Smooth muscle cell (in vitro differentiated cells): ENCODE measurements around the gene TEKT3. TPM values are rescaled to one million over a fixed set of nuclear protein-coding genes. Genes with fewer than 3 reads are reported as not detected.

Experiments used
- DNase-seq: peaks from one replicate; lab custom pipeline; 2025; ENCODE audit not compliant: unreplicated experiment; lab: John Stamatoyannopoulos, UW
- H2AFZ ChIP-seq: fragments of 200-600 bp; sonication (generic); 2 replicates; pipeline ENCODE4 v1.6.0; 2016; ENCODE audit warnings: antibody characterized with exemption, low read depth, mild to moderate bottlenecking
- H3F3A ChIP-seq: fragments of 200-600 bp; sonication (generic); 2 replicates; pipeline ENCODE4 v1.6.0; 2017; ENCODE audit warnings: antibody characterized with exemption, low read depth
- H3K27ac ChIP-seq: fragments of 200-600 bp; sonication (generic); 2 replicates; pipeline ENCODE4 v1.5.1; 2016; ENCODE audit warnings: low read depth, mild to moderate bottlenecking
- H3K27me3 ChIP-seq: fragments of 200-600 bp; sonication (generic); 2 replicates; pipeline ENCODE4 v1.6.1; 2016; ENCODE audit warnings: low read depth, mild to moderate bottlenecking
- H3K36me3 ChIP-seq: fragments of 200-600 bp; sonication (generic); 2 replicates; pipeline ENCODE4 v1.5.1; 2016; ENCODE audit warnings: low read depth
- H3K4me1 ChIP-seq: fragments of 200-600 bp; sonication (generic); 2 replicates; pipeline ENCODE4 v1.5.1; 2016; ENCODE audit warnings: low read depth
- H3K4me2 ChIP-seq: fragments of 200-600 bp; sonication (generic); 2 replicates; pipeline ENCODE4 v1.6.0; 2016; ENCODE audit warnings: mild to moderate bottlenecking
- H3K4me3 ChIP-seq: fragments of 200-600 bp; sonication (generic); 2 replicates; pipeline ENCODE4 v1.5.1; 2016; ENCODE audit warnings: mild to moderate bottlenecking
- H3K79me2 ChIP-seq: fragments of 200-600 bp; sonication (generic); 2 replicates; pipeline ENCODE4 v1.6.0; 2016; ENCODE audit warnings: low read depth, mild to moderate bottlenecking
- H3K9ac ChIP-seq: fragments of 200-600 bp; sonication (generic); 2 replicates; pipeline ENCODE4 v1.6.0; 2016; ENCODE audit warnings: low read depth
- H3K9me3 ChIP-seq: fragments of 200-600 bp; sonication (generic); replicated peaks from 2 replicates; pipeline ENCODE4 v1.5.1; 2016; ENCODE audit warnings: low read depth
- H4K20me1 ChIP-seq: fragments of 200-600 bp; sonication (generic); 2 replicates; pipeline ENCODE4 v1.6.0; 2016; ENCODE audit warnings: low read depth
- WGBS: methylation state at CpG from one replicate; pipeline ENCODE4 v1.1.7; 2016; ENCODE audit warnings: low lambda C conversion rate; 5-methylcytosine and 5-hydroxymethylcytosine counted together
- polyA plus RNA-seq: library from polyadenylated mRNA; unstranded; fragments of >200 nt; fragmentation: Nextera tagmentation; extraction: Ambion mirVana; gene quantifications from 2 replicates; pipeline ENCODE4 v1.2.1, GENCODE V29; 2016
- total RNA-seq: library from RNA; depleted of rRNA; stranded (reverse); fragments of >200 nt; gene quantifications from 2 replicates; pipeline ENCODE4 v1.2.3, GENCODE V29; 2014
- TF ChIP-seq, protein P1 (sequence below): fragments of 200-600 bp; sonication (generic); IDR thresholded peaks from 2 replicates; pipeline ENCODE4 v1.5.1; 2017; ENCODE audit warnings: borderline replicate concordance, mild to moderate bottlenecking, antibody characterized with exemption; ENCODE audit not compliant: insufficient read depth, poor library complexity, severe bottlenecking

TEKT3 gene
- total and polyA plus RNA-seq, 2 experiments from 2014 or later: 0.09 to 1.00 TPM

DNA sequence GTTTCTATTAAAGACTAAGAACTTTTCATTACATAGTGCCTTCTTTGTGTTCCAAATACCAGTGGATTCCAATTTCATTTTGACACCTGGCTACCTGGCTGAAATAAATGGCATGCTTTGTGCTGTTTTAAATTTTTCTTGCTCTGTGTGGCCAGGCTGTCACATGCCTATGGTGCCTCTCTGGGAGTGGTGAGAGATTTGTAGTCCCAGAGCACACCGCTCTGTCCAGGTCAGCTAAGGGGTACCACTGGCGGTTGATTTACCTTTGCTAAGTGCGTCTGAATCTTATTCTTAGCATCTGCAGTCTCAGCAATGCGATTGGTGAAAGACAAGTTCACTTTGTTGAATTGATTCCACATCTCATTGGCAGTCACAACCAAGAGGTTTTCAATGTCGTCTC lies 29.4 kb downstream of the TEKT3 start:
- H3K36me3 ChIP-seq: no peaks in the 10 kb centered on the region
- TF ChIP-seq, protein P1, sequence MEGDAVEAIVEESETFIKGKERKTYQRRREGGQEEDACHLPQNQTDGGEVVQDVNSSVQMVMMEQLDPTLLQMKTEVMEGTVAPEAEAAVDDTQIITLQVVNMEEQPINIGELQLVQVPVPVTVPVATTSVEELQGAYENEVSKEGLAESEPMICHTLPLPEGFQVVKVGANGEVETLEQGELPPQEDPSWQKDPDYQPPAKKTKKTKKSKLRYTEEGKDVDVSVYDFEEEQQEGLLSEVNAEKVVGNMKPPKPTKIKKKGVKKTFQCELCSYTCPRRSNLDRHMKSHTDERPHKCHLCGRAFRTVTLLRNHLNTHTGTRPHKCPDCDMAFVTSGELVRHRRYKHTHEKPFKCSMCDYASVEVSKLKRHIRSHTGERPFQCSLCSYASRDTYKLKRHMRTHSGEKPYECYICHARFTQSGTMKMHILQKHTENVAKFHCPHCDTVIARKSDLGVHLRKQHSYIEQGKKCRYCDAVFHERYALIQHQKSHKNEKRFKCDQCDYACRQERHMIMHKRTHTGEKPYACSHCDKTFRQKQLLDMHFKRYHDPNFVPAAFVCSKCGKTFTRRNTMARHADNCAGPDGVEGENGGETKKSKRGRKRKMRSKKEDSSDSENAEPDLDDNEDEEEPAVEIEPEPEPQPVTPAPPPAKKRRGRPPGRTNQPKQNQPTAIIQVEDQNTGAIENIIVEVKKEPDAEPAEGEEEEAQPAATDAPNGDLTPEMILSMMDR: no peak
- no peaks in the 10 kb centered on the region for H3K79me2 ChIP-seq
- H3K27me3 ChIP-seq: no peaks in the 10 kb centered on the region
- no peaks in the 10 kb centered on the region for H3F3A ChIP-seq
- no peak for DNase-seq
- no peak overlapping the region for H2AFZ ChIP-seq
- WGBS: 98% methylated on average over 5 of the region's 5 CpGs
- H3K9ac ChIP-seq: no peak overlapping the region
- H3K27ac ChIP-seq: no peak overlapping the region
- no peak overlapping the region for H3K4me3 ChIP-seq
- no peaks in the 10 kb centered on the region for H3K4me1 ChIP-seq
- no peaks in the 10 kb centered on the region for H3K9me3 ChIP-seq
- no peak overlapping the region for H3K4me2 ChIP-seq
- no peaks in the 10 kb centered on the region for H4K20me1 ChIP-seq

- H4K20me1 ChIP-seq: no peaks in the 10 kb centered on the region
- no peaks in the 10 kb centered on the region for H3K9me3 ChIP-seq
- no peaks in the 10 kb centered on the region for H3K36me3 ChIP-seq
- H3K4me1 ChIP-seq: no peaks in the 10 kb centered on the region
- no peak for DNase-seq
- no peaks in the 10 kb centered on the region for H3K79me2 ChIP-seq
- no peak overlapping the region for H3K27ac ChIP-seq
- TF ChIP-seq, protein P1: no peak
- no peak overlapping the region for H3K4me3 ChIP-seq
- H3F3A ChIP-seq: no peaks in the 10 kb centered on the region
- H2AFZ ChIP-seq: no peak overlapping the region
- H3K9ac ChIP-seq: no peak overlapping the region
- H3K4me2 ChIP-seq: no peak overlapping the region
- WGBS: 90% methylated on average over 3 of the region's 3 CpGs
- no peaks in the 10 kb centered on the region for H3K27me3 ChIP-seq
Measured at GRCh38 chr17:15309793-15310192, 31.6 kb downstream of the TEKT3 start.

- DNase-seq: no peak
- Histone ChIP-seq H3K4me2 (no peak overlapping the region), H3K9me3 (no peaks in the 10 kb centered on the region), H3K27ac (no peak overlapping the region), H2AFZ (no peak overlapping the region), H3K27me3 (no peaks in the 10 kb centered on the region), H3K79me2 (no peaks in the 10 kb centered on the region), H3K36me3 (no peaks in the 10 kb centered on the region), H4K20me1 (no peaks in the 10 kb centered on the region), H3F3A (no peaks in the 10 kb centered on the region), H3K4me3 (no peak overlapping the region), H3K9ac (no peak overlapping the region), H3K4me1 (no peaks in the 10 kb centered on the region)
- 63% methylated on average over 3 of the region's 3 CpGs for WGBS
- TF ChIP-seq, protein P1: no peak
Measured at GRCh38 chr17:15309236-15309635, 32.2 kb downstream of the TEKT3 start.

DNA sequence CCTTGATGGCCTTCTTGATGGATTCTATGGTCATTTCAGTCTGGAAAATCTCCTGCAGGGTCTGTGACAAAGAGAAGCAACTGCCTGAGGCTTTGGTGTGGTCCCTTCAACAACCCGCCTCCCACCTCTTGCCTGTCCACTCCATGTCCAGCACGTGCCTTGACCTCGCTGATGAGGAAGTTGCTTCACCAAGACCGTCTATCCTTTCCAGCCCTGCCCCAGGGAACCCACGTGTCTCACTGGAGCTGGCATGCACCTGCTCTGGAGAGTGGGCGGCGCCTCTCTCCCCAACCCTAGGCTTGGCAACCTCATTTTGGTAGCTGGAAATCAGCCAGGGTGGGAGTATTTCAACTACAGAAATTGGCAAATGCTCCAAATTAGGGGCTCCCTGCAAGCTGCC lies 32.6 kb downstream of the TEKT3 start:
- Histone ChIP-seq H3F3A (no peaks in the 10 kb centered on the region), H3K27me3 (no peaks in the 10 kb centered on the region), H3K9me3 (no peaks in the 10 kb centered on the region), H3K9ac (no peak overlapping the region), H3K27ac (no peak overlapping the region), H3K4me3 (no peak overlapping the region), H4K20me1 (no peaks in the 10 kb centered on the region), H3K4me2 (no peak overlapping the region), H3K79me2 (no peaks in the 10 kb centered on the region), H3K36me3 (no peaks in the 10 kb centered on the region), H3K4me1 (no peaks in the 10 kb centered on the region), H2AFZ (no peak overlapping the region)
- no peak for DNase-seq
- 94% methylated on average over 7 of the region's 7 CpGs for WGBS
- TF ChIP-seq, protein P1: no peak
